IPS-NIHi7 (cell line): ENCODE data around the gene LYVE1.

Experiments
- DNase-seq: peaks from one replicate; pipeline ENCODE4 v3.0.0; 2012; ENCODE audit warnings: mixed read lengths; ENCODE audit errors: extremely low spot score

The LYVE1 gene

GRCh38 chr11:10592331-10592730 is 23.9 kb upstream of the LYVE1 start:
- DNase-seq: no peak

GRCh38 chr11:10591741-10592140 is 23.3 kb upstream of the LYVE1 start:
- DNase-seq: no peak

GRCh38 chr11:10590218-10590915 is 21.9 kb upstream of the LYVE1 start:
- no peak for DNase-seq

- no peak for DNase-seq
These were observed 20.4 kb upstream of the LYVE1 start for GRCh38 chr11:10588904-10589303.

- DNase-seq: no peak
These were observed 19.5 kb upstream of the LYVE1 start for GRCh38 chr11:10587995-10588394.

- DNase-seq: no peak
These were observed 18.9 kb upstream of the LYVE1 start for GRCh38 chr11:10587388-10587787.

- no peak for DNase-seq
These were observed 15.6 kb upstream of the LYVE1 start for GRCh38 chr11:10584071-10584501.

GRCh38 chr11:10581481-10582019 is 13.1 kb upstream of the LYVE1 start:
- DNase-seq: no peak

- no peak for DNase-seq
These were observed 12.2 kb upstream of the LYVE1 start for GRCh38 chr11:10580623-10581022.

GRCh38 chr11:10579700-10580099 is 11.2 kb upstream of the LYVE1 start:
- no peak for DNase-seq

GRCh38 chr11:10576035-10576398 is 7.6 kb upstream of the LYVE1 start:
- DNase-seq: no peak

GRCh38 chr11:10575346-10576034 is 7.0 kb upstream of the LYVE1 start:
- no peak for DNase-seq

- DNase-seq: no peak
These were observed 5.1 kb upstream of the LYVE1 start for GRCh38 chr11:10573556-10573955.

GRCh38 chr11:10573028-10573427 is 4.6 kb upstream of the LYVE1 start:
- no peak for DNase-seq

- DNase-seq: no peak
These were observed 4.1 kb upstream of the LYVE1 start for GRCh38 chr11:10572533-10572932.

GRCh38 chr11:10567446-10567845 is 1.0 kb downstream of the LYVE1 start:
- DNase-seq: no peak

GRCh38 chr11:10566257-10566957 is 2.1 kb downstream of the LYVE1 start:
- DNase-seq: no peak

- DNase-seq: no peak
These were observed 3.0 kb downstream of the LYVE1 start for GRCh38 chr11:10565493-10565892.

GRCh38 chr11:10564696-10565318 is 3.7 kb downstream of the LYVE1 start:
- DNase-seq: no peak

- no peak for DNase-seq
These were observed 4.4 kb downstream of the LYVE1 start for GRCh38 chr11:10564030-10564429.

GRCh38 chr11:10561947-10562346 is 6.5 kb downstream of the LYVE1 start:
- DNase-seq: no peak
